ENCODE measurements around the gene MMP14.
"Not testable (repeated sequence)": the region's sequence is repeated elsewhere in the genome, so short reads cannot be mapped to it uniquely, and the experiment has no call there.

The MMP14 gene

GRCh38 chr14:22814373-22814772 lies 22.0 kb upstream of the MMP14 start:
- DNase-seq (ENCODE audit: low read depth in 2 of 2) = no peak

GRCh38 chr14:22814941-22815713 lies 21.3 kb upstream of the MMP14 start, which contains the start of gene SLC7A7:
SLC7A7 (minus strand) TSS chr14:22815435; CDS start chr14:22813398, 2,037 bp downstream.
- DNase-seq (ENCODE audit: low read depth in 2 of 2) = no peak

GRCh38 chr14:22819151-22819988 lies 17.0 kb upstream of the MMP14 start:
- DNase-seq (ENCODE audit: low read depth in 2 of 2) = no peak

GRCh38 chr14:22820731-22821130 lies 15.7 kb upstream of the MMP14 start:
- DNase-seq (ENCODE audit: low read depth in 2 of 2) = no peak

GRCh38 chr14:22821193-22822015 lies 15.0 kb upstream of the MMP14 start:
- no peak for DNase-seq (ENCODE audit: low read depth in 2 of 2)

- no peak for DNase-seq (ENCODE audit: low read depth in 2 of 2)
Observed at GRCh38 chr14:22822016-22822570, 14.3 kb upstream of the MMP14 start.

- peak; percentile 41 to 54 for DNase-seq (ENCODE audit: low read depth in 2 of 2)
Observed at GRCh38 chr14:22822571-22823098, 13.8 kb upstream of the MMP14 start.

- DNase-seq (ENCODE audit: low read depth in 2 of 2) = no peak
Observed at GRCh38 chr14:22824711-22825359, 11.6 kb upstream of the MMP14 start.

- DNase-seq (ENCODE audit: low read depth in 2 of 2) = not testable (repeated sequence)
Observed at GRCh38 chr14:22829076-22829660, 7.2 kb upstream of the MMP14 start.

GRCh38 chr14:22829661-22830442 lies 6.5 kb upstream of the MMP14 start, which contains the start of gene MRPL52:
MRPL52 (plus strand) TSS chr14:22829887; CDS start chr14:22829913, 26 bp downstream.
- DNase-seq (ENCODE audit: low read depth in 2 of 2) = peak; percentile 77 to 78

GRCh38 chr14:22830443-22831010 lies 5.9 kb upstream of the MMP14 start:
- no peak for DNase-seq (ENCODE audit: low read depth in 2 of 2)

GRCh38 chr14:22835505-22835904 lies 880 bp upstream of the MMP14 start:
- no peak for DNase-seq (ENCODE audit: low read depth in 2 of 2)

GRCh38 chr14:22837114-22837749 lies 847 bp downstream of the MMP14 start:
- no peak for DNase-seq (ENCODE audit: low read depth in 2 of 2)

GRCh38 chr14:22837750-22838538 lies 1.6 kb downstream of the MMP14 start:
- no peak for DNase-seq (ENCODE audit: low read depth in 2 of 2)

GRCh38 chr14:22838631-22839041 lies 2.3 kb downstream of the MMP14 start:
- no peak for DNase-seq (ENCODE audit: low read depth in 2 of 2)

GRCh38 chr14:22839159-22839779 lies 2.9 kb downstream of the MMP14 start:
- DNase-seq (ENCODE audit: low read depth in 2 of 2) = no peak

GRCh38 chr14:22841311-22841710 lies 4.9 kb downstream of the MMP14 start:
- no peak for DNase-seq (ENCODE audit: low read depth in 2 of 2)
